22Rv1 (cell line): ENCODE measurements around the gene TMEM130.

Experiments
- CTCF ChIP-seq: fragments of 450-650 bp; IDR thresholded peaks from 2 replicates; pipeline ENCODE4 v1.5.1; 2017; ENCODE audit warnings: mild to moderate bottlenecking
- ZFX ChIP-seq: fragments of 450-650 bp; IDR thresholded peaks from 2 replicates; pipeline ENCODE4 v1.6.1; 2017; ENCODE audit warnings: antibody characterized with exemption, borderline replicate concordance

- TF ChIP-seq CTCF (no peak), ZFX (no peak)
Observed at GRCh38 chr7:98802088-98802780, 67.6 kb downstream of the TMEM130 start.
